ENCODE data around the gene FBLN2. TPM values are rescaled to one million over a fixed set of nuclear protein-coding genes. Genes with fewer than 3 reads are reported as not detected.

The FBLN2 gene
- total RNA-seq, 1 donor from 2014 or later = 4.8 TPM

GRCh38 chr3:13617981-13618380, 69.1 kb downstream of the FBLN2 start:
- ATAC-seq (no peak), DNase-seq (ENCODE audit: low spot score) (no peak)

- ATAC-seq = no peak
- no peak for DNase-seq (ENCODE audit: low spot score)
Measured at GRCh38 chr3:13618836-13619235, 69.9 kb downstream of the FBLN2 start.

- no peak for ATAC-seq
- DNase-seq (ENCODE audit: low spot score) = no peak
Measured at GRCh38 chr3:13619661-13620230, 70.8 kb downstream of the FBLN2 start.

GRCh38 chr3:13620281-13620680, 71.4 kb downstream of the FBLN2 start:
- no peak for ATAC-seq

GRCh38 chr3:13620776-13621365, 71.9 kb downstream of the FBLN2 start:
- ATAC-seq (no peak), DNase-seq (ENCODE audit: low spot score) (no peak)

More at GRCh38 chr3:13620281-13620680, 71.4 kb downstream of the FBLN2 start:
- DNase-seq (ENCODE audit: low spot score) = no peak

- ATAC-seq = no peak
- no peak for DNase-seq (ENCODE audit: low spot score)
Measured at GRCh38 chr3:13621381-13622221, 72.7 kb downstream of the FBLN2 start.

GRCh38 chr3:13622356-13622755, 73.4 kb downstream of the FBLN2 start:
- ATAC-seq = no peak
- no peak for DNase-seq (ENCODE audit: low spot score)

- ATAC-seq (no peak), DNase-seq (ENCODE audit: low spot score) (no peak)
Measured at GRCh38 chr3:13623101-13623654, 74.3 kb downstream of the FBLN2 start.

- no peak for ATAC-seq
- no peak for DNase-seq (ENCODE audit: low spot score)
Measured at GRCh38 chr3:13624021-13624420, 75.1 kb downstream of the FBLN2 start.

- DNase-seq (ENCODE audit: low spot score) = no peak
- no peak for ATAC-seq
Measured at GRCh38 chr3:13624671-13625125, 75.8 kb downstream of the FBLN2 start.

GRCh38 chr3:13626396-13626795, 77.5 kb downstream of the FBLN2 start:
- ATAC-seq (no peak), DNase-seq (ENCODE audit: low spot score) (no peak)

GRCh38 chr3:13626915-13627460, 78.1 kb downstream of the FBLN2 start:
- no peak for ATAC-seq
- DNase-seq (ENCODE audit: low spot score) = no peak

GRCh38 chr3:13627681-13628080, 78.8 kb downstream of the FBLN2 start:
- DNase-seq (ENCODE audit: low spot score) (no peak), ATAC-seq (no peak)

- ATAC-seq (no peak), DNase-seq (ENCODE audit: low spot score) (no peak)
Measured at GRCh38 chr3:13628432-13628831, 79.5 kb downstream of the FBLN2 start.

- no peak for ATAC-seq
- no peak for DNase-seq (ENCODE audit: low spot score)
Measured at GRCh38 chr3:13628841-13629551, 80.1 kb downstream of the FBLN2 start.

GRCh38 chr3:13629644-13630043, 80.7 kb downstream of the FBLN2 start:
- no peak for DNase-seq (ENCODE audit: low spot score)
- ATAC-seq = no peak

- DNase-seq (ENCODE audit: low spot score) = no peak
- ATAC-seq = no peak
Measured at GRCh38 chr3:13631256-13631655, 82.3 kb downstream of the FBLN2 start.

- DNase-seq (ENCODE audit: low spot score) (no peak), ATAC-seq (no peak)
Measured at GRCh38 chr3:13633176-13633575, 84.3 kb downstream of the FBLN2 start.

- DNase-seq (ENCODE audit: low spot score) (no peak), ATAC-seq (no peak)
Measured at GRCh38 chr3:13634151-13634550, 85.2 kb downstream of the FBLN2 start.

GRCh38 chr3:13634615-13635014, 85.7 kb downstream of the FBLN2 start:
- no peak for DNase-seq (ENCODE audit: low spot score)
- ATAC-seq = no peak

- no peak for ATAC-seq
- DNase-seq (ENCODE audit: low spot score) = no peak
Measured at GRCh38 chr3:13636186-13636585, 87.3 kb downstream of the FBLN2 start.
